Measurements from ENCODE around the gene EXD2.

Gene EXD2

GRCh38 chr14:69266572-69267345 is 75.5 kb downstream of the EXD2 start:
- no peaks in the 10 kb centered on the region for H3K4me1 ChIP-seq (ENCODE audit: control extremely low read depth in 1 of 4, control insufficient read depth in 4 of 4, insufficient read depth in 4 of 4, low read length in 3 of 4)
- POLR2A ChIA-PET: no interaction called here
- H3K36me3 ChIP-seq (ENCODE audit: control insufficient read depth in 4 of 4, insufficient read depth in 4 of 4, low read length in 3 of 4): no peaks in the 10 kb centered on the region
- no peaks in the 10 kb centered on the region for H3K9me3 ChIP-seq (ENCODE audit: control extremely low read depth in 1 of 5, control insufficient read depth in 4 of 5, insufficient read depth in 2 of 5, low read depth in 1 of 5, low read length in 4 of 5)
- peaks cover 4 to 50% (median 35%) of the 10 kb centered on the region in 5 experiments for H3K27me3 ChIP-seq (replicated peaks in 2 of 5; ENCODE audit: control insufficient read depth in 4 of 5, insufficient read depth in 5 of 5, low read length in 4 of 5)
- 98% methylated on average over 8 of the region's 8 CpGs for WGBS (ENCODE audit: insufficient coverage)
- CTCF ChIA-PET: no interaction called here
- DNase-seq: no peak
- H3K4me3 ChIP-seq (ENCODE audit: control insufficient read depth in 1 of 7, extremely low read depth in 1 of 7, insufficient read depth in 4 of 7, low read depth in 2 of 7, low read length in 6 of 7): no peak overlapping the region
- no peak overlapping the region for H3K27ac ChIP-seq (ENCODE audit: insufficient read depth in 1 of 2, low read depth in 1 of 2, low read length in 2 of 2, poor library complexity in 1 of 2, severe bottlenecking in 2 of 2)

- DNase-seq: no peak
- no peaks in the 10 kb centered on the region for H3K9me3 ChIP-seq (ENCODE audit: control extremely low read depth in 1 of 5, control insufficient read depth in 4 of 5, insufficient read depth in 2 of 5, low read depth in 1 of 5, low read length in 4 of 5)
- WGBS (ENCODE audit: insufficient coverage): 100% methylated on average over 1 of the region's 4 CpGs
- H3K27me3 ChIP-seq (replicated peaks in 2 of 5; ENCODE audit: control insufficient read depth in 4 of 5, insufficient read depth in 5 of 5, low read length in 4 of 5): peaks cover 4 to 43% (median 28%) of the 10 kb centered on the region in 5 experiments
- no peak overlapping the region for H3K27ac ChIP-seq (ENCODE audit: insufficient read depth in 1 of 2, low read depth in 1 of 2, low read length in 2 of 2, poor library complexity in 1 of 2, severe bottlenecking in 2 of 2)
- H3K4me3 ChIP-seq (ENCODE audit: control insufficient read depth in 1 of 7, extremely low read depth in 1 of 7, insufficient read depth in 4 of 7, low read depth in 2 of 7, low read length in 6 of 7): no peak overlapping the region
- no peaks in the 10 kb centered on the region for H3K36me3 ChIP-seq (ENCODE audit: control insufficient read depth in 4 of 4, insufficient read depth in 4 of 4, low read length in 3 of 4)
- ChIA-PET CTCF (no interaction called here), POLR2A (no interaction called here)
- no peaks in the 10 kb centered on the region for H3K4me1 ChIP-seq (ENCODE audit: control extremely low read depth in 1 of 4, control insufficient read depth in 4 of 4, insufficient read depth in 4 of 4, low read length in 3 of 4)
These were observed 76.2 kb downstream of the EXD2 start for GRCh38 chr14:69267492-69267891.

DNA sequence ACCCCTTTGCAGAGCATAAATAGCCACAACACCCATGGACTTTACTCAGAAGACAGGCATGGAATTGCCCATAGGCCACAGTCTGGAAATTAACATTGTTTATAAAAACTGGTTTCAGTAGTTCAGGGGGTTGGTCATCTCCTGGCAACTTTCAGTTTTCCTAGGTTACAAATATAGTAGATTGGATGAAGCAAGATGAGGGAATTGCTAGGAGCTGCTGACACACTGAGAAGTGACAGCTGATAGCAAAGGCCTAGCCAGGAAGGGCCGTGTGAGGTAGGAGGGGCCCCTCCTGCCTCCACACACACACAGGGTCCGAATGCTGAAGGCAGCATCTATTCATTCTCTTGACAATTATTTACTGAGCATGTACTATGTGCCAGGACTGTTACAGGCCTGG is 76.9 kb downstream of the EXD2 start:
- Histone ChIP-seq H3K4me1 (ENCODE audit: control extremely low read depth in 1 of 4, control insufficient read depth in 4 of 4, insufficient read depth in 4 of 4, low read length in 3 of 4) (no peaks in the 10 kb centered on the region), H3K4me3 (ENCODE audit: control insufficient read depth in 1 of 7, extremely low read depth in 1 of 7, insufficient read depth in 4 of 7, low read depth in 2 of 7, low read length in 6 of 7) (no peak overlapping the region), H3K27ac (ENCODE audit: insufficient read depth in 1 of 2, low read depth in 1 of 2, low read length in 2 of 2, poor library complexity in 1 of 2, severe bottlenecking in 2 of 2) (no peak overlapping the region), H3K9me3 (ENCODE audit: control extremely low read depth in 1 of 5, control insufficient read depth in 4 of 5, insufficient read depth in 2 of 5, low read depth in 1 of 5, low read length in 4 of 5) (no peaks in the 10 kb centered on the region), H3K36me3 (ENCODE audit: control insufficient read depth in 4 of 4, insufficient read depth in 4 of 4, low read length in 3 of 4) (no peaks in the 10 kb centered on the region), H3K27me3 (replicated peaks in 2 of 5; ENCODE audit: control insufficient read depth in 4 of 5, insufficient read depth in 5 of 5, low read length in 4 of 5) (peaks cover 4 to 36% (median 21%) of the 10 kb centered on the region in 5 experiments)
- no CpG with 5 or more reads among the region's 2 CpGs for WGBS (ENCODE audit: insufficient coverage)
- CTCF ChIA-PET: no interaction called here
- POLR2A ChIA-PET: no interaction called here
- DNase-seq: no peak

DNA sequence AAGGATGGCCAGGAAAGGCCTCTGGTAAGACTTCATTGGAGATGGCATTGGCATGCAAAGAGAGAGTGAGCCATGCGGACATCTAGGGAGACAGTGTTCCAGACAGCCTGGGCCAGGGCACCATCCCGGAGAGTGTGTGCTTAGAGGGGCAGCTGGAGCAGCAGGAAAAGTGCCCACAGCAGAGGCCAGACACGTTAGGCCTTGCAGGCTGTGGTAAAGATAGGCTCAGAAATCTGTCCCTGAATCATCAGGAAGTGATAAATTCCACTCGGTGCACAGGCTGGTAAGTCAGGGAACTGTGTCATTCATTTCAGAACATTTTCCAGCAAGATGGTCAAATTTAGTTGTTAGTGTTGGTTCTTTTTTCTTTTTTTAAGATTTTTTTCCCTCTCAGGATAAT is 77.5 kb downstream of the EXD2 start:
- Histone ChIP-seq H3K4me3 (ENCODE audit: control insufficient read depth in 1 of 7, extremely low read depth in 1 of 7, insufficient read depth in 4 of 7, low read depth in 2 of 7, low read length in 6 of 7) (no peak overlapping the region), H3K27me3 (replicated peaks in 2 of 5; ENCODE audit: control insufficient read depth in 4 of 5, insufficient read depth in 5 of 5, low read length in 4 of 5) (peaks cover 4 to 30% (median 15%) of the 10 kb centered on the region in 5 experiments), H3K36me3 (ENCODE audit: control insufficient read depth in 4 of 4, insufficient read depth in 4 of 4, low read length in 3 of 4) (no peaks in the 10 kb centered on the region), H3K9me3 (ENCODE audit: control extremely low read depth in 1 of 5, control insufficient read depth in 4 of 5, insufficient read depth in 2 of 5, low read depth in 1 of 5, low read length in 4 of 5) (no peaks in the 10 kb centered on the region), H3K27ac (ENCODE audit: insufficient read depth in 1 of 2, low read depth in 1 of 2, low read length in 2 of 2, poor library complexity in 1 of 2, severe bottlenecking in 2 of 2) (no peak overlapping the region), H3K4me1 (ENCODE audit: control extremely low read depth in 1 of 4, control insufficient read depth in 4 of 4, insufficient read depth in 4 of 4, low read length in 3 of 4) (no peaks in the 10 kb centered on the region)
- DNase-seq: no peak
- ChIA-PET CTCF (no interaction called here), POLR2A (no interaction called here)
- WGBS (ENCODE audit: insufficient coverage): 75% methylated on average over 4 of the region's 4 CpGs

GRCh38 chr14:69269381-69269780 is 78.1 kb downstream of the EXD2 start:
- Histone ChIP-seq H3K9me3 (ENCODE audit: control extremely low read depth in 1 of 5, control insufficient read depth in 4 of 5, insufficient read depth in 2 of 5, low read depth in 1 of 5, low read length in 4 of 5) (no peaks in the 10 kb centered on the region), H3K4me3 (ENCODE audit: control insufficient read depth in 1 of 7, extremely low read depth in 1 of 7, insufficient read depth in 4 of 7, low read depth in 2 of 7, low read length in 6 of 7) (no peak overlapping the region), H3K36me3 (ENCODE audit: control insufficient read depth in 4 of 4, insufficient read depth in 4 of 4, low read length in 3 of 4) (no peaks in the 10 kb centered on the region), H3K4me1 (ENCODE audit: control extremely low read depth in 1 of 4, control insufficient read depth in 4 of 4, insufficient read depth in 4 of 4, low read length in 3 of 4) (no peaks in the 10 kb centered on the region), H3K27me3 (replicated peaks in 2 of 5; ENCODE audit: control insufficient read depth in 4 of 5, insufficient read depth in 5 of 5, low read length in 4 of 5) (peaks cover 1 to 26% (median 9%) of the 10 kb centered on the region in 5 experiments), H3K27ac (ENCODE audit: insufficient read depth in 1 of 2, low read depth in 1 of 2, low read length in 2 of 2, poor library complexity in 1 of 2, severe bottlenecking in 2 of 2) (no peak overlapping the region)
- POLR2A ChIA-PET: no interaction called here
- DNase-seq: no peak
- 90% methylated on average over 1 of the region's 1 CpG for WGBS (ENCODE audit: insufficient coverage)
- CTCF ChIA-PET: no interaction called here

GRCh38 chr14:69270097-69270496 is 78.8 kb downstream of the EXD2 start:
- H3K27ac ChIP-seq (ENCODE audit: insufficient read depth in 1 of 2, low read depth in 1 of 2, low read length in 2 of 2, poor library complexity in 1 of 2, severe bottlenecking in 2 of 2): no peak overlapping the region
- H3K27me3 ChIP-seq (replicated peaks in 2 of 5; ENCODE audit: control insufficient read depth in 4 of 5, insufficient read depth in 5 of 5, low read length in 4 of 5): peaks cover 0 to 24% (median 5%) of the 10 kb centered on the region in 5 experiments
- H3K9me3 ChIP-seq (ENCODE audit: control extremely low read depth in 1 of 5, control insufficient read depth in 4 of 5, insufficient read depth in 2 of 5, low read depth in 1 of 5, low read length in 4 of 5): no peaks in the 10 kb centered on the region
- no peak overlapping the region for H3K4me3 ChIP-seq (ENCODE audit: control insufficient read depth in 1 of 7, extremely low read depth in 1 of 7, insufficient read depth in 4 of 7, low read depth in 2 of 7, low read length in 6 of 7)
- no peaks in the 10 kb centered on the region for H3K36me3 ChIP-seq (ENCODE audit: control insufficient read depth in 4 of 4, insufficient read depth in 4 of 4, low read length in 3 of 4)
- ChIA-PET POLR2A (no interaction called here), CTCF (no interaction called here)
- DNase-seq: no peak
- no peaks in the 10 kb centered on the region for H3K4me1 ChIP-seq (ENCODE audit: control extremely low read depth in 1 of 4, control insufficient read depth in 4 of 4, insufficient read depth in 4 of 4, low read length in 3 of 4)
- 90% methylated on average over 10 of the region's 10 CpGs for WGBS (ENCODE audit: insufficient coverage)

GRCh38 chr14:69270795-69271708 is 79.8 kb downstream of the EXD2 start:
- Histone ChIP-seq H3K4me3 (ENCODE audit: control insufficient read depth in 1 of 7, extremely low read depth in 1 of 7, insufficient read depth in 4 of 7, low read depth in 2 of 7, low read length in 6 of 7) (no peak overlapping the region), H3K27ac (ENCODE audit: insufficient read depth in 1 of 2, low read depth in 1 of 2, low read length in 2 of 2, poor library complexity in 1 of 2, severe bottlenecking in 2 of 2) (no peak overlapping the region), H3K4me1 (ENCODE audit: control extremely low read depth in 1 of 4, control insufficient read depth in 4 of 4, insufficient read depth in 4 of 4, low read length in 3 of 4) (no peaks in the 10 kb centered on the region), H3K36me3 (ENCODE audit: control insufficient read depth in 4 of 4, insufficient read depth in 4 of 4, low read length in 3 of 4) (no peaks in the 10 kb centered on the region), H3K27me3 (replicated peaks in 2 of 5; ENCODE audit: control insufficient read depth in 4 of 5, insufficient read depth in 5 of 5, low read length in 4 of 5) (peaks cover 0 to 16% (median 4%) of the 10 kb centered on the region in 5 experiments), H3K9me3 (ENCODE audit: control extremely low read depth in 1 of 5, control insufficient read depth in 4 of 5, insufficient read depth in 2 of 5, low read depth in 1 of 5, low read length in 4 of 5) (no peaks in the 10 kb centered on the region)
- no peak for DNase-seq
- ChIA-PET CTCF (no interaction called here), POLR2A (no interaction called here)
- 92% methylated on average over 19 of the region's 21 CpGs for WGBS (ENCODE audit: insufficient coverage)

Data from common myeloid progenitor, CD34-positive (primary cell).